Measurements from ENCODE around the gene CPVL. TPM values are rescaled to one million over a fixed set of nuclear protein-coding genes. Genes with fewer than 3 reads are reported as not detected.
"Not testable (repeated sequence)": the region's sequence is repeated elsewhere in the genome, so short reads cannot be mapped to it uniquely, and the experiment has no call there.

The CPVL gene
- total RNA-seq, 1 donor from 2014 or later = 37.5 TPM

DNA sequence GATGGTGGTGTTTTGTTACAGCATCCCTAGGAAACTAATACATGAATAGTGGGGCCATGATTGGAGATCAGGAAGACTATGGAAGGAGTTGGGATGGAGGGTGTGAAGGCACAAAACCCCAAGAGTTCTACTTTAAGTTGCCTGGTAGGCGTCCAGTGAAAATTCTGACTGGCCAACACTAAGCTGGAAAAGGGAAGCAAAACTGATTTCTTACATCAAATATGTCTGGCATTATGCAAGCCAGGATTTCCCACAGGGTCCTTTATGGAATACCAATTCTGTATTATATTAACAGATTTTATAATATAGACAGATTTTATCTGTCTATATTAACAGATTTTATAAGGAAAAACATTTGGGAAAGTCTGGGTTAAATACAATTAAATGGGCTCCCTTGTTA is 16.2 kb downstream of the CPVL start:
- no peak for ATAC-seq (ENCODE audit: poor library complexity)
- intact Hi-C loops (cut with DNase I) = no loop called here
- DNase-seq = no peak

DNA sequence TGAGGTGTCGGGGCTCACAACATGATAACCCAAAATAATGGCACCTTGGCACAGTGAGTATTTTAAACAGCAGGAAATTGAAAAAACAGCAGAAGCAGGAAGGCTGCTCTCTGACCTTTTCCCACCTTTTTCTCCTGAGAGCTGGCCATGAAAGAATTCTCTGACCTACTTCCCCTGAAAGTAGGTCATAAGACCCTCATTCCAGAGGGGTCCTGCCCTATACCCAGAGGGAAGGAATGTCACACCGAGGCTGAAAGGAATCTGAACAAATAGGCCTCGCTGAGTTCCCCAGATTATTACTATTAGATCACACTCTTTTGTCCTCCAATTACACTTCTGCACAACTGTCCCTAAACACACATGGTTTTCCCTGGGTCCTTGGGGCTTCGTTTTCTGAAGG is 18.8 kb downstream of the CPVL start:
- intact Hi-C loops (cut with DNase I) = no loop called here
- no peak for DNase-seq
- ATAC-seq (ENCODE audit: poor library complexity) = no peak

DNA sequence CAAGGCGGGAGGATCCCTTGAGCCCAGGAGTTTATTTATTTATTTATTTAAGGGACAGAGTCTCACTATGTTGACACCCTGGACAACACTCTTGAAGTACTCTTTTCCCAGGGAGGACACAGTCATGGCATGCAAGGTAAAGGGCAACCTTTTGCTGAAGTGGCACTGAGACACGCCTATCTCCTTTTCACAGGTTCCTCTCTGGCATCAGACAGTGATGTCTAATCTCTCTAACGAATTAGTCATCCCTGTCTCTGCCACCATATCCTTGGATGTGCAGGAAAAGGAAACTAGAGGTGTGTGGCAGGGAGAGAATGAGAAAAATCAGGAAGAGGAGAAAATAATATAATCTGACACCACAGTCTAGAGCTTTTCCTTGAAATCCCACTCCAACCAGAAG is 19.5 kb downstream of the CPVL start:
- intact Hi-C loops (cut with DNase I) = no loop called here

DNA sequence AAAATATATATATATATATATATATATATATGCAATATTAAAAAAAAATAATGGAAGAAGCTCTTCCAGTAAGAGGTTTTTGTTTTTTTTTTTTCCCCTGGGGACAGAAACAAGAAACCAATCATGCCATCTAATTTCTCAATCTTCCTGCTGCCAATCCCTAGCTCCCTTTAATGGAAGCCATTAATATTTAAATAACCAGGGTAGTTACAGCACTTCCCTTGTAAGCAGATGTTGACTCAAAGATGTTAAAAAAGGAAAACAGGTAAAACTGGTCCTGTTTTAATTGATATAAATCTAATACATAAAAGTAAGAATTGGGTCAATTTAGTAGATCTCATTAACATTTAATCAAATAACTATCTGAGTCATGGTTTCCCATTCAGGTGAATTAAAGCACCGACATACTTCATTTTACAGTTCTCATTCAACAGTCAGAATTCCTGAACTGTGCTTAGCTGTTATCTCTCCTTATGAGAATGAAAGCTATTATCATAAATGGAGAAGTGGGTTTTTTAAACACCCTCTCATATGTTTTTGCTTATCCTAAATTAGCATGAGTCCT is 22.6 kb downstream of the CPVL start:
- intact Hi-C loops (cut with DNase I) = no loop called here
- no peak for DNase-seq
- ATAC-seq (ENCODE audit: poor library complexity) = no peak

More for the DNA sequence above, 19.5 kb downstream of the CPVL start:
- ATAC-seq (ENCODE audit: poor library complexity) = no peak
- DNase-seq = no peak

DNA sequence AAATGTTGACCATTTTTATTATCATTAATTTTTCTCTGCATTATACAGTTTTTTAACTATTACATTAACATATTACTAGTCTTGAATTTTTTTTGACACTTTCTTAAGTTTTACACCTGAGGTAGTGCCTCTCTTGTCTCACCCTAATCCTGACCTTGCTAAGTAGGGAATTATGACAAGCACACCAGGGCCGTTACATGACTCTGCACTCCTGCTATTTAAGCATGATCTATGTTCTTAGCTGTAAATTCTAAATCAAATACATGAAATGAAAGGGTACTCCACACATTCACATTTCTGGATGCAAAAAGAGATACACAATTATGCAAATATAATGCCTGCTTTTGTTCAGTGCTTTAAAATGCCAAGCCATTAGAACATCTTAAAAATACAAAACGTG is 23.6 kb downstream of the CPVL start:
- intact Hi-C loops (cut with DNase I) = no loop called here
- DNase-seq (no peak), ATAC-seq (ENCODE audit: poor library complexity) (no peak)

DNA sequence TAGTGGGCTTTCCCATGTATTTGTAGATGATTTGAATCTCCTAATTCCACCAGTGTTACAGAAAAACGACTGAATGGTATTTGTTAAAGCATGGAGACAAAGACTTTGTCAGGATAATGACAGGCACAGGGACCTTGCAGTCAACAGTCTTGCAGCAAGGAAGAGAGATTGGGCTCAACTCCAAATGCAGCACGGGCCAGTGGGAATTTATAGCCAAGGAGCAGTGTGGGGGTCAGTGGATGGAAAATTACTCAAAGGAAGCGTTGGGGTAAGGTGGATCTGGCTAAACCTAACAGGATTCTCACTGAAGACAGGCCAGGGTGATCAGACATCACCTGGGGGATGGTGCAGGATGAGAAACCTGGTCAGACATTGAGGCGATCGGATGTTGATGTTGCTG is 24.3 kb downstream of the CPVL start:
- DNase-seq (no peak), ATAC-seq (ENCODE audit: poor library complexity) (peak; percentile 60)
- intact Hi-C loops (cut with DNase I) = no loop called here

DNA sequence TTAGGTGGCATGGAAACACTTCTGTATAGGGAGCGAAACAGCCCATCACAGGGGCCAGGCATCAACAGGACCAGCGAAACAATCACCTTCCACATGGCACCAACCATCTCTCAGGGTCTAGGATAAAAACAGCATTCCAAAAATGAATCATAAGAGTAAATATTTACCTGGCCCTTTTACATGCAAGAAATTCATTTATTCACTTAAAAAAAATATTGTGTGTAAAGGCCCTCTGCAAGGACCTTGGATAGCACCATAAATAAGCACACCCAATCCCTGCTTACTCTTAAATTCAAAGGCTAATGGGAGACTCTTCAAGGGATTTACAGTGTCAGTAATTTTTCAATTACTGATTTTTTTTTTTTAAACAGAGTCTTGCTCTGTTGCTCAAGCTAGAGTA is 25.4 kb downstream of the CPVL start:
- DNase-seq (no peak), ATAC-seq (ENCODE audit: poor library complexity) (no peak)
- intact Hi-C loops (cut with DNase I) = no loop called here

DNA sequence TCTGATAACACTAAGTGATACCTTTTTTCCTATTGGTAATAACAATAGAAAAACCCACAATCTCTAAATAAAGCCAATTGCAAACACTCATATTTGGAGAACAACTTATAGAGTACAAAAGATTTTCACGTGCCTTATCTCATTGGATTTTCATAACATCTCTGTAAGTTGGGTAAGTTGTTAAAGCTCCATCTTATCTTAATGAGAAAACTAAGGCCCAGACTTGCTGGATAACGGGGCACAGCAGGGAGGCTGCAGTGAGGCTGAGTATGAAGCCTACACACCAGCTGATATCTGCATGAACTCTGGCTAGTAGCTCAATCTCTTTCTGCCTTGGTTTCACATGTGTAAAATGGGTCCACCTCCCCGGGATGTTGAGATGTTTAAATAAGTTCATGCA is 26.8 kb downstream of the CPVL start:
- ATAC-seq (ENCODE audit: poor library complexity) (no peak), DNase-seq (no peak)
- intact Hi-C loops (cut with DNase I) = no loop called here

DNA sequence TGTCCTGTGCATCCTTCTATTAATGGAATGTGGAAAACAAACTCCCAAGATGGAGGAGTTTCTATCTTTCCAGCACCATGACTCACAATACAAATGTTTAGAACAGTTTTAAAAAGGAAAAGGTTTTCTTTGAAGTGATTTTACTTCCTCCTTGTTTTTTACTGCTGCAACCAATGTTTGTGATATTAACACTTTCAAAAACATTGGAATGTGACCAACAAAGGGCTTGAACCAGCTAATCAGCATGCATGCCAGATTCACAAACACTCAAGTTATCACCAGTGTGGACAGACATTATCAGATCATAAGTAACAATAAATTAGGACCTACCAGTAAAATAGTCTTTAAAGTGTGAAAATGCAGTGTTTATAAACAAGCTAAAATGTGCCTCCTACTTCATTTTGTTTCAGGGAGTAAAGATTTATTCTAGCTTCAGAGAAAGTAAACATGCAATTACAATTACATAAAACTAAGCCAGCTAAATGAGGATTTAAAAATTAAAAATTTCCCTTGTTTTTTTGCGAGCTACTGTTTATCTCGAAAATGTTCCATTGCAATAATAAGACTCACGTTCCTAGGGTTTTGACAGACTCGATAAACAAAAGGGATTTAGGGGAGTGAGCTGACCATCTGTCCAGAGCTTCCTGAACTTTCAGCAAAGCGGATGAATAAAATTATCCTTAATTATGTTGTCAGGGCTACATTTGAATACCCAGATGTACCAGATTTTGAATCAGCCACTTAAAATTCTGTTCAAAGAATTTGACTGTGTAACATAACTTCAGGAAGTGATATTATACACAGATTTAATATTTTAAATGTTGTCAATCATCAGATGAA is 29.8 kb downstream of the CPVL start:
- ATAC-seq (ENCODE audit: poor library complexity) (no peak), DNase-seq (no peak)
- intact Hi-C loops (cut with DNase I) = no loop called here

DNA sequence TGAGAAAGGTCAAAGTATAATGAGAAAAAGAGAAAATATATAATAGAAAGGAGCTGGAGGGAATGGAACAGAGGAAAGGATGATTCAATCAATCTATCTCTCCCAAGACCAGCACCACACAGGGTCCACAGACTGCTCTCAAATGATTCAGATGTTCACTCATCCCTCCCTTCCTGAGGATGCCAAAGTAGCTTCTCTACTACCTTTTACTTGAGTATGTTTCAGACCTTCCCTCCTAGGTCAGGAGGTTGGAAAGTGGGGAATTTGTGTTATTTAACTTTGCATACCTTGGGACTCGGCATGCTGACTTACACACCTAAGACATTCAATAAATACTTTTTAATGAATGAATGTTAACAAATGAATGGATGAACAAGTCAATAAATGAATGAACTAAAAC is 30.6 kb downstream of the CPVL start:
- no peak for ATAC-seq (ENCODE audit: poor library complexity)
- intact Hi-C loops (cut with DNase I) = no loop called here
- no peak for DNase-seq

DNA sequence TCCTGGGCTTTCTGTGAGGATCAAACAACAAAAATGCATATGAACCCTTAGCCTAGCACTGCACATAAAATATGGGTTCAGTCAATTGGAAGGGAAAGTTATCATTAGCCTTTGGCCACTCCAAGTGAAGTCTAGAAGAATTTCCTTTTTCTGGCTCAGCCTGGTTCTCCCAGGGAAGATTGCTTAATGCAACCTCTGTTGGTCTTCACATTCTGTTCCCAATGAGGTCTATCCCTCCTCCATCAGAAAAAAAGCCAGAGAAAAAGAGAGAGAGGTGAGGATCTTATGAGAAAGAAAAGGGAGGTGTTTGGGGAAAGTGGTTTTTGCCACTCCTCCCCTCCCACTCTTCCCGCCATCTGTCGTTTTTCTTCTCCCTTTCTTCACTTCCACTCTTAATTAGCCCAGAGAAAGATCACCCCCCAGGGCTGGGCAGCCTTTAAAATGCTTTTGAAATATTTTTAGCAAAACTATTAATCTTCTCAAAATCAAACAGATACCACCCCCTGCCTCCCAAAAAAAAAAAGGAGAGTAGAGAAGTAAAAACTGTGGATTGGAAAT is 31.1 kb downstream of the CPVL start:
- ATAC-seq (ENCODE audit: poor library complexity) = no peak
- intact Hi-C loops (cut with DNase I) = no loop called here
- DNase-seq = no peak

DNA sequence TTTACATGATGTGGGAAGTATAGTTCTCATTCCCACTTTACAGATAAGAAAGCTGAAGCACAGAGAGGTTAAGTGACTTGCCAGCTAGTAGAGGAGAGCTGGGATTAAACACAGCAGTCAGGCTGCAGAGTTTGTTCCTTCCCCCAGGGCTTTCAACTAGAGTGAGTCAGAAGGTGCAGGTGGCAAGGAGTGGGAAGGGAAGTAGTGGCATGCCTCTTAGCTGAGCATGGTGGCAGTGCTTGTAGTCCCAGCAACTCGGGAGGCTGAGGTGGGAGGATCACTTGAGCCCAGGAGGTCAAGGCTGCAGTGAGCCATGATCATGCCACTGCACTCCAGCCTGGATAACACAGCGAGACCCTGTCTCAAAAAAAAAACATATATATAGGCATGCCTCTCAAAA is 32.1 kb downstream of the CPVL start:
- DNase-seq; ATAC-seq (ENCODE audit: poor library complexity); intact Hi-C loops (cut with DNase I): not testable (repeated sequence)

DNA sequence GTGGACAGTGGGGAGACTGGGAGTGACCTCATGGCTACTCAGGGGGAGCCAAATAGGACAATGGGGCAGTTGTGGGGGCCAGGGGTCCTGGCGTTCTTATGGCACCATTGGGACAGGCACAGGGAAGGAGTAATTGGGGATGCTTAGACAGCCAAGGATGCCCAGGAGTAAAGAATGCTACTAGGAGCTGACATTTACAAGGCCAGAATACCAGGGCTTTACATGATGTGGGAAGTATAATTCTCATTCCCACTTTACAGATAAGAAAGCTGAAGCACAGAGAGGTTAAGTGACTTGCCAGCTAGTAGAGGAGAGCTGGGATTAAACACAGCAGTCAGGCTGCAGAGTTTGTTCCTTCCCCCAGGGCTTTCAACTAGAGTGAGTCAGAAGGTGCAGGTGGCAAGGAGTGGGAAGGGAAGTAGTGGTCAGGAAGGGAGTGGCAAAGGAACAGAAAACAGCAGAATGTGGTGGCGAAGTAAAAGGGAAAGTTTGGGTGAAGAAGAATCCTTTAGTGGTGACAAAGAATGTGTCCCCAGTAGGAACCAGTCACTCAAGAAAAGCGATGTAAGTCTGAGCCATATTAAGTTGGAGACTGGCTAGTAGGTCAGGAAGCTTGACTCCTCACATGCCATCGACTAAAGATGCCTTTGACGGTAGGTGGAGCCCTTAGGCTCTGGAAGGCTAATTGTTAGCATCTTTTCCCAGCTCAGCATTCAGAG is 32.8 kb downstream of the CPVL start:
- no peak for DNase-seq
- peak; percentile 38 for ATAC-seq (ENCODE audit: poor library complexity)

DNA sequence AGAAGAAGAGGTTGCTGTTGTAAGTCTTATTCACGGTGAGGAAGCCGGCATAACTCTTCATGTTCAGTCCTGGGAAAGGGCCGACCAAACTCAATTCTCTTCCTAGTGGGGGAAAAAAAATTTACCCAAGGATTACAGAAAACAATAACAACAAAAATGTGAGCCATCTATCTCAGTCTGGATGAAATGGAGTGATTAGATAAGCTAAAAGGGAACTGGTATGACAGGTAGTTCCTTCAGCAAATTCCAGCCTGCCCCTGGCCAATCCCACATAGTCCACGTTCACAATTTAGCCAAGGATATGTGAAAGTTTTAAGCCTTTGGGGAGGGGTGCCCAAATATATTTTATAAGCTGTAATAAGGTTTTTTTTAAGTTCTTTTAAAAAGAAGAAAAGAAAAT is 33.6 kb downstream of the CPVL start:
- DNase-seq = no peak
- ATAC-seq (ENCODE audit: poor library complexity) = no peak
- intact Hi-C loops (cut with DNase I) = no loop called here

More for the DNA sequence above, 32.8 kb downstream of the CPVL start:
- intact Hi-C loops (cut with DNase I) = no loop called here

DNA sequence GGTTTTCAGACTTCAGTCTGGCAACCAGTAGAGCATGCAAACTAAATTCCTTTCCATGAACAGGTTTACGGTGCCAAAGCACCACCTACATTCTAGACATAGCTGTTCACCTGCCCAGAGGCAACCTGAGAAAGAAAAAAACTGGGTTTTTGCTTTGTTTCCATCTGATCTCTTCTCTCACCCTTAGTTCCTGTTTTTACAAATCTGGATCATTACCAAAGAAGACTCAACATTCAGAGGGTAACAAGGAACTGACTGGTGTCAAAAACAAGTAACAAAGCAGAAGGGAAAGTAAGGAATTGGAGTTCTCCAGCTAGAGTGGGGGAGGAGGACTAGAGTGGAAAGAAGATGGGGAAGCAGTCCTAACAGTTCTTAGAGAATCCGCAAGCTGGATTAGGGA is 36.4 kb downstream of the CPVL start:
- ATAC-seq (ENCODE audit: poor library complexity) = peak; percentile 28
- no peak for DNase-seq
- intact Hi-C loops (cut with DNase I) = loop anchor here (5.0 to 10.0 kb wide), 2 partner anchors 155 to 302 kb away; partner anchors contain the start of gene TRIL

DNA sequence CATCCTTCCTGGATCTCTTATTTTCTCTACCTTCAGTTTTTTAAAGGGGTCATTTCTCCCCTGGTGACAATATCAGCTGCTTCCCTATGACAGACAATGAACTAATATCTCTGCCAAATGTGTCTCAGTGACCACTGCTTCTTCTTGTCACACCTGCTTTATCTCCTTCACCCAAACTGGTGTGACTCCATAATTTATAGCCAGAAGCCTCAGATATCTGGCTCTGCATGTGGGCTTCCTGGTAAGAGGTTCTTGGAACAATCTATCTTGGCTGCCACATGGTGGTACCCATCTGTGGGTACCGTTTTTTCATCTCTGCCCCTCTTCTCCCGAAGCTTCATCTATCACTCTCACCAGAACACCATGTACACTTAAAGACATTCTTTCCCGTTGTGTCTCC is 37.0 kb downstream of the CPVL start:
- intact Hi-C loops (cut with DNase I) = loop anchor here (5.0 to 10.0 kb wide), 2 partner anchors 155 to 303 kb away; partner anchors contain the start of gene TRIL
- DNase-seq (no peak), ATAC-seq (ENCODE audit: poor library complexity) (no peak)

DNA sequence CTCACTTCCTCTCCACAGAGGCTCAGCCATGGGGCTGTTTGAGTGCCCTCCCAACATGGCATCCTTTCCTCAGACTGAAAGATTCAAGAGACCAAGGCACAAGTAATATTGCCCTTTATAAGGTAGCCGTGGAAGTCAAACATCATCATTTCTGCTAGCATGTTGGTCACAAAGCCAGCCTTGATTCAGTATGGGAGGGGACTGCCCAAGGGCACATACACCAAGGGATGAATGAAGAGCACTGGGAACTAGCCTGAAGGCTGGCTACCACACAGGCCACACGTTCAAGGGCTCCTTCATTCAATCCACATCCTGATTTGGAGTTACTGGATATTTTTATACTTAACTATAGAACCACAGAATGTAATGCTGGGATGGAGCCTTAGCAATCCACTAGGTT is 39.3 kb downstream of the CPVL start:
- ATAC-seq (ENCODE audit: poor library complexity) = no peak
- intact Hi-C loops (cut with DNase I) = loop anchor here (5.0 to 10.0 kb wide), 2 partner anchors 152 to 305 kb away; partner anchors contain the start of gene TRIL
- DNase-seq = no peak

DNA sequence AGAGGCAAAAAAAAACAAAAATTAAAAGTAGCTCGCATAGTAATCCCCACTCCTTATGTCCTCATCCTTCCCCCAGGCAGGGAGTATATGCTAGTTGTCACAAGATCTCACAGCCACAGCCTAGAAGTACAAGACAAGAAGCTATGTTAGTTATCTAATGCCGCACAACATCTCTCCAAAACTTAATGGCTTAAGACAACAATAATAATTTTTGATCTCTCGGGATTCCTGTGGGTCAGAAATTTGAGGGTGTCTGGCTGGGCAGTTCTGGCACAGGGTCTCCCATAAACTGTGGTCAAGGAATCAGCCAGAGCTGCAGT is 39.7 kb downstream of the CPVL start:
- intact Hi-C loops (cut with DNase I) = loop anchor here (5.0 to 10.0 kb wide), 2 partner anchors 152 to 306 kb away; partner anchors contain the start of gene TRIL
- ATAC-seq (ENCODE audit: poor library complexity) (no peak), DNase-seq (no peak)

Data from Right ventricle myocardium superior (tissue), 1 donor.